C4-2B (cell line): ENCODE results near the gene FEZ2.

ENCODE experiments used
- H3K27ac ChIP-seq: fragments of 450-650 bp; 2 replicates; pipeline ENCODE4 v1.5.1; 2017
- CTCF ChIP-seq: fragments of 450-650 bp; conservative IDR thresholded peaks from 2 replicates; pipeline ENCODE4 v1.5.1; 2017; ENCODE audit warnings: mild to moderate bottlenecking
- ZFX ChIP-seq: fragments of 450-650 bp; IDR thresholded peaks from 2 replicates; pipeline ENCODE4 v1.6.1; 2017

FEZ2 gene

GRCh38 chr2:36561237-36561944, 36.6 kb downstream of the FEZ2 start:
- no peak for TF ChIP-seq CTCF
- TF ChIP-seq ZFX, result no peak
- H3K27ac ChIP-seq, result no peak overlapping the region

DNA sequence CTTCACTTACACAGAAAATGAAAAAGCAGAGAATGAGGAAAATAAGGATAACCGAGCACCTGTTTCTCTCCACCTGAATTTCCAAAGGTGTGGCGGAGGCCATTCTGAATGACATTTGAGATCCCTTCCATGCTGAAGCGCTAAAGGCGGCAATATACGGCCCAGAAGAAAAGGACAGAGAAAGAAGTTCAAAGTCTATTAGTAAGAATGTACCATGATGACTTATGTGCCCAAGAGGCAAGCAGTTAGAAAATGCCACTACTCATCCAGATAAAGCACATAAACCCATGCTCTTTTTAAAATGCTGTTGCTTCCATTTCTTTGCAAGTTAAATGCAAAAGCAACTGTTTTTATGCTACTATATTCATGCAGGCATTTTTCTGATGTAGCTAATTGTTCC, 37.2 kb downstream of the FEZ2 start:
- H3K27ac ChIP-seq, result no peak overlapping the region
- TF ChIP-seq ZFX, result no peak
- no peak for TF ChIP-seq CTCF

DNA sequence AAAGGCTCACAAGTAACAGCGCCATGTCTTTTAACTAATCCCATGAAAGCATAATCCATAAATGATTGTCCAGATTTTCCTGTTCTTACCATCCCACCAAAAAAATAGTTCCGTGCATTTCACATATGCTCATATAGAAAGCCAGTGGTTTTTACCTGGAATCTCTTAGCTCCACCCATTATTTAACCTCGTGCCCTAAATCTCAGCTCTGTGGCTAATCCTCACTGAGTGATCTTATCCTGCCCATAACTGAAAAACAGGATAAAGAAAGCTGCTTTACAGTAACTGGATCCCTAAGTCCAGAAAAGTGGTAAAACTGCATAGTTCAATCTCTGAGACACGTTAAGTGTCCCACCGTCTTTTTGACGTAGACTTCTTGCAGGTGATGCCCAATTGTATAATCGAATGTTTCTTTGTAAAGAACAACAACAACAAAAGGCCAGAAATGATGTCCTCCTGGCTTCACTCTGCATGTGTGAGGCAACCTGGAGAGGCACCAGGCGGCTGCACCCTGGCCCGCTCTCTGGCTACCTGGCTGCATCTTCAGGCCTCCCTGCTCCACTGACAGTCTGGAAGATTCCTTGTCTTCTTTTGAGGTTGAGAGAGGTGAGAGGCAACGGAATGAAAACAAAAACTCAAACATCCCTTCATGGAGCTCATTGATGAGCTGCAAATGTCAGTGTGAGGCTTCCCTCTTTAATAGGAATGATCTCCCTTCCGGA, 38.6 kb downstream of the FEZ2 start:
- H3K27ac ChIP-seq, result no peak overlapping the region

GRCh38 chr2:36556842-36557241, 41.1 kb downstream of the FEZ2 start:
- TF ChIP-seq CTCF (no peak), ZFX (no peak)
- no peak overlapping the region for H3K27ac ChIP-seq

More for the DNA sequence above, 38.6 kb downstream of the FEZ2 start:
- no peak for TF ChIP-seq CTCF
- TF ChIP-seq ZFX, result no peak

DNA sequence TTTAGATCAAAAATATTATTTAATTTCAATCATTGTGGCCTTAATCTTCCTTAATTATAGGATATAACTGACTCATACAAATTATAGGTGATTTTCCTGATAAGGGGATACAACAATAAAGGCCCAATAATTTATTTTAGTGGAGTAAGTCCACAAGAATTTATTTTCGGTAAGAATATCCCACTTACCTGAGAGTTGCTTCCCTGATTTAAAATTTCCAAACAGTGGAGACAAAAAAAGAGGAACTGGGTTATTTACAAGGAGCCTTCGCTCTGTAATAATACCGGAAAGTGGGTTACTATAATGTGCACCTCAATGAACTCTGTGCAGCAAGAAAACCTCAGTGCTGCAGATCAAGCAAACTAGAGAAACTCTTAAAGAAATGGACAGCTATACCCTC, 42.2 kb downstream of the FEZ2 start:
- TF ChIP-seq CTCF (no peak), ZFX (no peak)
- H3K27ac ChIP-seq, result no peak overlapping the region

GRCh38 chr2:36554531-36554930, 43.4 kb downstream of the FEZ2 start:
- H3K27ac ChIP-seq, result no peak overlapping the region
- TF ChIP-seq CTCF (no peak), ZFX (no peak)

- H3K27ac ChIP-seq, result no peak overlapping the region
- no peak for TF ChIP-seq ZFX
- no peak for TF ChIP-seq CTCF
Observed at GRCh38 chr2:36553683-36554082, 44.3 kb downstream of the FEZ2 start.
